ENCODE measurements around the gene SRRM4.

- TF ChIP-seq POLR2A (IDR thresholded peaks at IDR 0.05) (no peak), POLR2AphosphoS5 (IDR thresholded peaks at IDR 0.05) (no peak)
Measured at GRCh38 chr12:119157528-119157927, 176.2 kb downstream of the SRRM4 start.
